GM21825 (cell line): ENCODE results near the gene THAP9.
"Not testable (repeated sequence)": the region's sequence is repeated elsewhere in the genome, so short reads cannot be mapped to it uniquely, and the experiment has no call there.

Experiments used
- ATAC-seq: cut with Tn5 transposase; IDR thresholded peaks from one replicate; pipeline ENCODE4 v1.9.1; 2021; ENCODE audit warnings: mild to moderate bottlenecking, moderate library complexity; ENCODE audit not compliant: unreplicated experiment

THAP9 gene, protein sequence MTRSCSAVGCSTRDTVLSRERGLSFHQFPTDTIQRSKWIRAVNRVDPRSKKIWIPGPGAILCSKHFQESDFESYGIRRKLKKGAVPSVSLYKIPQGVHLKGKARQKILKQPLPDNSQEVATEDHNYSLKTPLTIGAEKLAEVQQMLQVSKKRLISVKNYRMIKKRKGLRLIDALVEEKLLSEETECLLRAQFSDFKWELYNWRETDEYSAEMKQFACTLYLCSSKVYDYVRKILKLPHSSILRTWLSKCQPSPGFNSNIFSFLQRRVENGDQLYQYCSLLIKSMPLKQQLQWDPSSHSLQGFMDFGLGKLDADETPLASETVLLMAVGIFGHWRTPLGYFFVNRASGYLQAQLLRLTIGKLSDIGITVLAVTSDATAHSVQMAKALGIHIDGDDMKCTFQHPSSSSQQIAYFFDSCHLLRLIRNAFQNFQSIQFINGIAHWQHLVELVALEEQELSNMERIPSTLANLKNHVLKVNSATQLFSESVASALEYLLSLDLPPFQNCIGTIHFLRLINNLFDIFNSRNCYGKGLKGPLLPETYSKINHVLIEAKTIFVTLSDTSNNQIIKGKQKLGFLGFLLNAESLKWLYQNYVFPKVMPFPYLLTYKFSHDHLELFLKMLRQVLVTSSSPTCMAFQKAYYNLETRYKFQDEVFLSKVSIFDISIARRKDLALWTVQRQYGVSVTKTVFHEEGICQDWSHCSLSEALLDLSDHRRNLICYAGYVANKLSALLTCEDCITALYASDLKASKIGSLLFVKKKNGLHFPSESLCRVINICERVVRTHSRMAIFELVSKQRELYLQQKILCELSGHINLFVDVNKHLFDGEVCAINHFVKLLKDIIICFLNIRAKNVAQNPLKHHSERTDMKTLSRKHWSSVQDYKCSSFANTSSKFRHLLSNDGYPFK

DNA sequence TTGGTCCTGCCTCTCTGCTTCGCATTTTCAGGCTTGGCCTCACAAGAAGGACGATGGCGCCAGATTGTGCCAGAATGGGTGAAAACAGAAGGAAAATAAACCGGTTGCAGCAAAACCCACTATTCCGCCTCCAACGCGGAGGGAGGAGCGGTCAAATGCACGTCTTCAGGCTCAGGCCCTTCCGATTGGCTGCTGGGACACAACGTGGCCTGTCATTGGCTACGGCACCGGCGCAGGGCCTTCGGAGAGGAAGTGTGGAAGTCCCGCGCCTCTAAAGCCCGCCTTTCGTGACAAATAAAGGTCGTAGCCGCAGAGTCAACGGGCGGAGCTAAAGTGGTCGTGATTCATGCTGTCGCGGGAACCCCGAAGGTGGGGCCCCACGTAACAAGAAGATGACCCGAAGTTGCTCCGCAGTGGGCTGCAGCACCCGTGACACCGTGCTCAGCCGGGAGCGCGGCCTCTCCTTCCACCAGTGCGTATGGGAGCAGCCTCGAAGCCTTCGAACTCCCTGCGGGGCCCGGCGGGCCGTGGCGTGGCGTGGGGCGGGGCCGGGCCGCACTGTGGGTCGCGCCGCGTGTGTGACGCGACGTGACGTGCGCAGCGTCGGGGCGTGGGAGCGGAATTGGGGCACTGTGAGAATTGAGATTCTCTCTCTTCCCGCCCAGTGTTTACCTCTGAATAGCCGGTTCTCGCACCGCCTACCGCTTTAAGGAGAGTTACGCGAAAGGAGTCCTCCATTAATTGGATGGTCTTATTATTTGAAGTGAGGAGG is at the start of gene THAP9:
Gene THAP9 (plus strand): TSS at position 325 of the 772 bp plus-strand sequence. CDS start 68 bp downstream, at position 393.
- peak; percentile 87 for ATAC-seq

DNA sequence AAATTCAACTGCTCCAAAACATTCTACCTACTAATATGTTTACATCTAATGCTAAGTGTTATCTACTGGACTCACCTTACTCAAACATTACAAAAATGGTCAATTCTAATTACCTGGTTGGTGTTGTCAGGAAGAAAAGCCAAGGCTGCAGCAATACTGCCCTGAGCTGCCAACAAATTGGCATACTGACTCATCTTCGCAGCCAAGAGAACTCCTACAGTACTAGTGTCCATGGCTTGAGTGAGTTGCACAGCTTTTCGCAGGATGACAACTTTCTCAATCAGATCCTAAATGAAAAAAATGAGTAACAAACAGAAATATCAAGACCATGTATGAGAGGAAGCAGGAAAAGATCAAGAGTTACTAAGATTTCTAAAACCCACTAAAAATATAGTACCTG is 49.2 kb upstream of the THAP9 start:
- no peak for ATAC-seq

DNA sequence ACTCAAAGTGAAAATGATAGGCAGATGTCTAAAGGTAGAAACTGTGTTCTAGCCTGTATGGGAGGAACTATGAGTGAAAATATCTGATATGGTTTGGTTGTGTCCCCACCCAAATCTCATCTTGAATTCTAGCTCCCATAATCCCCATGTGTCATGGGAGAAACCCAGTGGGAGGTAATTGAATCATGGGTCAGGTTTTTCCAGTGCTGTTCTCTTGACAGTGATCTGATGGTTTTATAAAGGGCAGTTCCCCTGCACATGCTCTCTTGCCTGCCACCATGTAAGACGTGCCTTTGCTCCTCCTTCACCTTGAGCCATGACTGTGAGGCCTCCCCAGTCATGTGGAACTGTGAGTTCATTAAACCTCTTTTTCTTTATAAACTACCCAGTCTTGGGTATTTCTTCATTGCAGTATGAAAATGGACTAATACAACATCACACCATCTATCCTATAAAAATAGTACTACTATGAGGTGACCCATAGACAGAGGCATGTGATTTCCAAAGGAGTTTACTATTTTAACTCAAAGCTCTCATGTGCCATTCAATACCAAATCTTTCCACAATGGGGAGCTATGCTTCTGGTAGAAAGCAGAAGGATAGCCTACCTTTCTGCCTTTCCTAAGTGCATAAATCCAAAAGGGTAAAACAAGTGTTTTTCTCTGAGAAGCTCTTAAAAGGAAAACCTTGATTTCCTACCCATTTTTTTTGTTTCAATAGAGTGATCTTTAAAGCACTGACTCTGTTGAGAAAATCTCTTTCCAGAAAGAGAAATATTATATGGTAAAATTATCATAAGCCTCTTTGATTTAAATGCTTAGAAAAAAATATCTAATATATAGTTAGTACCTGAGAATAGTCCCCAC is 48.4 kb upstream of the THAP9 start:
- no peak for ATAC-seq

DNA sequence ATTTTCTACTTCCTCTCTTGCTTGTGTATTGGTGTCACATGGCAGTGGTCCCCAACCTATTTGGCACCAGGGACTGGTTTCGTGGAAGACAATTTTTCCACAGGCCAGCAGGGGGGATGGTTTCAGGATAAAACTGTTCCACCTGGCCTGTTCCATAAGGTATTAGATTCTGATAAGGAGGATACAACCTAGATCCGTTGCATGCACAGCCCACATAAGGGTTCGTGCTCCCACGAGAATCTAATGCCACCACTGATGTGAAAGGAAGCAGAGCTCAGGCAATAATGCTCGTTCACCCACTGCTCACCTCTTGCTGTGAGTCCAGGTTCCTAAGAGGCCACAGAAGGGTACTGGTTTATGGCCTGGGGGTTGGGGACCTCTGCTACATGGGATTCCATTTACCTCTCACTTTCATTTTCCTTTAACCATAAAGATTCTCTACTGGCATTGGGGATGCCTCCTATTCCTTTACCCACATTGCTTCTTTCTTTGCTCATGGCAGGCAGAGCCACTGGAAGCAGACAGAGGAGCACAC is 47.7 kb upstream of the THAP9 start:
- no peak for ATAC-seq

DNA sequence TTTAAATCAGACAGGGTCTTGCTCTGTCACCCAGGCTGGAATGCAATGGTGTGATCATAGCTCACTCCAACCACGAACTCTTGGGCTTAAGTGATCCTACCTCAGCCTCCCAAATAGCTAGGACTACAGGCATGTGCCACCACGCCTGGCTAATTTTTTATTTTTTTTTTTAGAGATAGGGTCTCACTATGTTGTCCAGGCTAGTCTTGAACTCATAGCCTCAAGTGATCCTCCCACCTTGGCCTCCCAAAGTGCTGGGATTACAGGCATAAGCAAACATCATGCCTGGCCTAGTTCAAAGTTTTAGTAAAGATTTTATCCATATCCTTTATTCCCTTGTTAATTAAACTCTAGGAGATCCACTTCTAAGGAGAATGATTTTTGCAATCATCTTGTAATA is 40.0 kb upstream of the THAP9 start:
- ATAC-seq, result not testable (repeated sequence)

DNA sequence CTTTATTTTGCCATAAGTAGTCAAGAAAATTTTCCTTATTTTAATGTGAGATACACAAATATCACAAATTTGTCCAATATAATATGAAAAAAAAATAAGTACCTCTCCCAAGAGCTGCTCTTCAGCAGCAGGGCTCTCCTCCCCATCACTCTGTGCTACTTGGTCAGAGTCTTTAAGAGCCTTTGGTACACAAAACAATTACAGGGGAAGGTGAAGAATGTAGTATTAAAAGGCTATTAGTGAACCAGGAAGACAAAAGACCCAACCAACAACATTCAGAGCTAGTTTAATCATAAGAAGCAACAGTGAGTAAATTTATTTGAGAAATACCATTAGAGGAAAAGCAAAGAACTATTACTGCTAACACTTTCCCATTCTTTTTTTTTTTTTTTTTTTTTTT is 39.0 kb upstream of the THAP9 start:
- ATAC-seq, result no peak

DNA sequence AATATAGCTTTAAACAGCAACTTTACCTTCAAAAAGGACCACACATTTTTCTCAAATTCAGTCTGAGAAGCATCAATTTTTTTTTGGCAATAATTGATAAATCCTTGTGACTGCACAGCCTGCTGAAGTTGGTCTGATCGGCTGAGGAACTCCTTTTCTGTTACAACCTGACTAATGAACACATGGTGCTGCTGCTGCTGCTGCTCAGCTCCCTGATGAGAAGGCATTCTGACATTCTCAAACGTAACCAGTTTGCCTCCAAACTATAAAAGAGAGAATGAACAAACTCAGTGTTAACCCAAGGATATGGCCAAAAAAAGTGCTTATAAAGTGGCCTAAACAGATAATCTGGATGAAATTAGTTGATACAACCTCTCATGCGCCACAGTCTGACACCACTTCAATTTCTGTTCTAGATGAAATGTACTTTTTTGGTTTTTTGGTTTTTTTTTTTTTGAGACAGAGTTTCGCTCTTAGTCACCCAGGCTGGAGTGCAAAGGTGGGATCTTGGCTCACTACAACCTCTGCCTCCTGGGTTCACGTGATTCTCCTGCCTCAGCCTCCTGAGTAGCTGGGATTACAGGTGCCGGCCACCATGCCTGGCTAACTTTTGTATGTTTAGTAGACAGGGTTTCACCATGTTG is 36.1 kb upstream of the THAP9 start:
- ATAC-seq, result no peak

DNA sequence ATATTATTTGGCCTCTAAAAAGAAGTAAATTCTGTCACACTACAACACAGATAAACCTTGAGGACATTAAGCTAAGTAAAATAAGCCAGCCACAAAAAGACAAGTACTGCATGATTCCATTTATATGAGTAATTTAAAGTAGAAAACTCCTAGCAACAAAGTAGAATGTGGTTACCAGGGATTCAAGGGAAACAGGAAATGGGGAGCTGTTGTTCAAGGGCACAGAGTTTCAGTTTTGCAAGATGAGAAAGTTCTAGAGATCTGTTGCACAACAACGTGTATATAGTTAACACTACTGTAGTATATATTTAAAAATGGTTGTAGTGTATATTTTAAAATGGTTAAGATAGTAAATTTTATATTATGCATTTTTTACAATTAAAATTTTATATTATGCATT is 34.9 kb upstream of the THAP9 start:
- ATAC-seq, result no peak

DNA sequence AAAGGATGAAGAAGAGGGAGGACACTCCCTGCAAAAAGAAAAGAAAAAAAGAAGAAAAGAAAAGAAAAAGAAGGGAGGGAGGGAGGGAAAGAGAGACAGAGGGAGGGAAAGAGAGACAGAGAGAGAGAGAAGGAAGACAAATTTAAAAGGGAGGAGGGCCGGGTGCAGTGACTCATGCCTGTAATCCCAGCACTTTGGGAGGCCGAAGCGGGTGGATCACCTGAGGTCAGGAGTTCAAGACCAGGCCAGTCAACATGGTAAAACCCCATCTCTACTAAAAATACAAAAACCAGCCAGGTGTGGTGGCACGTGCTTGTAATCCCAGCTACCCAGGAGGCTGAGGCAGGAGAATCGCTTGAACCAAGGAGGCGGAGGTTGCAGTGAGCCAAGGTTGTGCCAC is 34.5 kb upstream of the THAP9 start:
- not testable (repeated sequence) for ATAC-seq

DNA sequence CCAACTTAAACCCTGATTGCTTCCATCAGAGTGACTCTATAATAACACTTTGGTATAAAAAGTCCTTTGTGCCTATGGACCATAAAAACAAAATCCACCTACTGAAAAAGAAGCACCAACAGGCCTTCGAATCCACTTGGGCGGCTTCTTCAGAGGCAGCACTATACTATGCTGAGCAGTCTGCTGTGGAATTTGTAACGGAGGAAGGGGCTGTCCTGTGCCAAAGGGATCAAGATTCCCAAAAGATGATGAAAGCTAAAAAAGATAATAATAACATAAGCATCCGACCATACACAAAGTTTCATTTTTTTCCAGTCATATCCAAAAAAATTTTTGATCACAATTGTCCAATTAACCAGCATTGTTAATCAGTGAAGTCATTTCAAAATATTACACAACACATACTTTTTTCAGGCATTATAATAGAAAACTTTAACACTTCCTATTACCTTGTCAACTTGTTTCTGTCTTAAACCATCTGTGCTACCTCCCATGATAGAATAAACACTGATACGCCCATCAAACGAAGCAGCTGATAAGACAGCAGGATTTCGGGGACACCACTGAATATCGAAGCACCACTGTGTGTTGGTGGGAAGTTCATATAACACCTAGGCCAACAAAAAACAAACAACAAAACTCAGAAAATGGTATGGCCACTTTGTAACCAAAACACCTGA is 33.7 kb upstream of the THAP9 start:
- no peak for ATAC-seq

DNA sequence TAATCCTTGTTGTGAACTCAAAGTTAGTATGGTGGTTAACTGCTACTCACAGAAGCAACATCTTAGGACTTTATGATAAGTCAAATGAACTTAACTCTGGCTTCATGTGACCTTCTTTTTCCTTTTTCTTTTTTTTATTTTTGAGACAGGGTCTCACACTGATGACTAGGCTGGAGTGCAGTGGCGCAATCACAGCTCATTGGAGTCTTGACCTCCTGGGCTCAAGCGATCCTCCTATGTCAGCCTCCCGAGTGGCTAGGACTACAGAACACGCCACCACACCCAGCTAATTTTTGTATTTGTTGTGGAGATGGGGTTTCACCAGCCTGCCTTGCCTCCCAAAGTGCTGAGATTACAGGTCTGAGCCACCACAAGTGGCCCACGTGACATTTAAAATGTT is 32.0 kb upstream of the THAP9 start:
- no peak for ATAC-seq

DNA sequence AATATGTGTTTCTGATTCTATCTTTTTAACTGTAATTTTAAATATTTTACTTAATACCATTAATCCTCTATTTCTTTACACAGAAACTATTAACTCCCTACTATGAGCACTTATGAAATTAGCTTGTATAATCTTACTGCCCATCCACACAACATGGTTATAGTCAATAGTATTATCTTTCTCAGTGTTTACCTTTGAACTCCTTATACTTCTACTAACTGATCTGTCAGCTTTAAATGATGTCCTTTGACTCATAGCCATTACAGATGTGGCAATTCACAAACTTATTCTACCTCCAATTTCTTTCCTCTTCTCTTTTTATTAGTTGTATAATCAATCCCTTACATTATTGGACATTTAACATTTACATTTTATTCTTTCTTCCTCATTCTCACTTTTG is 15.1 kb upstream of the THAP9 start:
- no peak for ATAC-seq

DNA sequence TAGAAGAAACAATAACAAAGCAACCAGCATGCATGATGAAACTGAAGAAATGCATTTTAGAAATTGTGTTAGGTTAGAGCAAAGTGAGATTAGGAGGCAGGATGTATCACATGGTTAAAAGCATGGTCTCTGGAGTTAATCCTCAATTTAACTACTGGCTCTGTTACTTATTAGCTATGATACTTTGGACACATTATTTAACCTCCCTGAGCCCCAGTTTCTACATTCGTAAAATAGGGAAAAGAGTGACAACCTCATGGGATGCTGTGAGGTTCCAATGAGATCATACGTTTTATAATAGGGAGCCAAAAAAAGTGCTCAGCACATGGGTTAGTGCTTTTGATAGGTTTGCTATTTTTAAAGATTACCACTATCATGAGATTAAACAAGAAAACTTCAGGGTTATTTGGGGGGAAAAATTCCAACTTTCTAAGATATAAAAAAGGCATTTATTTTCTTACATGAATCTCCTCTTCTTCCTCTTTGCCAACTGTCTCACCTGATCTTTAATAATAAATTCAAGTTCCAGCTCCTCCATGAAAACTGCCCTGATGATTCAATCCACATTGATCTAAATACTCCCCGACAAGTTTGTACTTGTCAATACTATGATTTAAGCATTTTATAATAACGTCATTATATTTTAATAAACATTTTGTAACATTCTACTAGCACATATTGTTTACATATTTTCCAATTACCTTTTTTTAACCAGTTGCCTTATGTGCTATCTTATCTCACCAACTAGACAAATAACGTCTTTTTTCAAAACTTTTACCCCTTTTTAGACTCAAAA is 14.2 kb upstream of the THAP9 start:
- ATAC-seq, result no peak

DNA sequence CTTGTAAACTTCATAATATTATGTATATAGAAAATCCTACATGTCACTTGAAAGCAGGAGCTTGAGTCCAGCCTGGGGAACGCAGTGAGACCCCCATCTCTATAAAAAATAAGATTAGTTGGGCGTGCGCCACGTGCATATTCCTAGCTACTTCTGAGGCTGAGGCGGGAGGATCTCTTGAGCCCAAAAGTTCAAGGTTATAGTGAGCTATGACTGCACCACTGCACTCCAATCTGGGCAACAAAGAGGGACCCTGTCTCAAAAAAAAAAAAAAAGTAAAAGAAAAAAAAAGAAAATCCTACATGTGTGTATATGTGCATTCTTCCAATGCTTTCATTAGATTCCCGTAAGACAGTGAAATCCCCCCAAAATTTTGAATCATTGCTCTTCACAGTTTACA is 11.2 kb upstream of the THAP9 start:
- ATAC-seq, result no peak

DNA sequence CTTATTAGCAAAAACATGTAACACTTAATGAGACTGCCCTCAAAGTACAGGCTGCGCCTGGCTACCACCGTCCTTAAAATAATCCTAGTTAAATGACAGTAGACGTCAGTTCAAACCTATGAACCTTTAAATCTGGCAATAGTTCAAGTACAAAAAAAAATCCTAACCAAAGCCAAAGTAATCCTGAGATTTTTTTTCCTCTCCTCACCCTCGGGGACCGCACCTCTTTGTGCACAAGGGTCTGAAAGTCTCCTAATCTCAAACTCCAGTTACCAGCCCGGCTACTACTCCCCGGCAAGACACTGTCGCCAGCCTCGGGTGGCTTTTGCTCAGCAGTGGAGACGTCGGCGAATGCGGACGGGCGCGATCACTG is 10.0 kb upstream of the THAP9 start:
- ATAC-seq, result no peak

DNA sequence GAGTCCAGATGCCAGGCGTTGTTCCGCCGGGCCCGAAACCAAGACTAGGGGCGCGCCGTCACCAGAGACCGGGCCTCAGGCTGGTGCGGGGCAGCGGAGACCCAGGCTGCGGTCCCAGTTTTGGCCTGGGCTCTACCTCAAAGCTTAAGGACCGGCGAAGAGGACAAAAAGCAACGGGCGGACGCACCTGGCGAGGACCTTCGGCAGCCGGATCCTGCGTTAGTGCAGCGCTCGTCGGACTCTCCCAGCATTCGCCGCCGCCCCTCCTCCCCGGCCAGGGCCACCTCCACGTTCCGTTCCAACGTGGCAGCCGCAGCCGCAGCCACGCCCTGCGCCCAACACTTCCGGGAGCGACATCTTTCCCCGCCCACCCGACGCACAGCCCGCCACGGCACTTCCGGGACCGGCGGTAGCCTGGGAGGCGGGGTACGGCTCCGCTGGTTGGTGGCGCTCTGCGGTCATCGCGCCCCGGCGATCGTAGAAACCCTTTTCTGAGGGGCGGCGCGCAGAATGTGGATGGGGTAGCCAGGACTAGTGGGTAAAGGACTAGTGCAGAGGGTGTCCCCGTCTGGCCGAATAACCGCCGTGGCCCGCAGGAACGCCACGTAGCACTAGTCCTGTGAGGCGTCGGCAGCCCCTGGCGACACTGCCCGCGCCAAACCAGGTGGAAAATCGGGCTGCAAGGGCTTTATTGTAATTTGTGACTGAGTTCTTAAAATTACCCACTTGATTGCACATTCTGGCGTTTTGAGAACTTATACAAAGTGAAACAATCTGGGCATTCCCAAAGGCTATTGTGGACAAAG is 9.4 kb upstream of the THAP9 start, which contains the start of gene SEC31A:
Gene SEC31A (minus strand): TSS at position 253 of the 806 bp plus-strand sequence. CDS start 9,217 bp downstream, outside the sequence.
- peak; percentile 91 for ATAC-seq
